Pulmonary artery endothelial cell (primary cell): ENCODE data around the gene KRTAP10-4. TPM values are rescaled to one million over a fixed set of nuclear protein-coding genes. Genes with fewer than 3 reads are reported as not detected.

Source experiments
- DNase-seq: peaks from one replicate; pipeline ENCODE4 v3.0.0-alpha.2; 2011; ENCODE audit warnings: low read depth, low spot score
- total RNA-seq: library from RNA; depleted of rRNA; stranded (reverse); fragments of >200 nt; gene quantifications from 2 replicates; pipeline ENCODE4 v1.2.3, GENCODE V29; 2014

Gene KRTAP10-4
- total RNA-seq, 1 donor from 2014 or later, result not detected

DNA sequence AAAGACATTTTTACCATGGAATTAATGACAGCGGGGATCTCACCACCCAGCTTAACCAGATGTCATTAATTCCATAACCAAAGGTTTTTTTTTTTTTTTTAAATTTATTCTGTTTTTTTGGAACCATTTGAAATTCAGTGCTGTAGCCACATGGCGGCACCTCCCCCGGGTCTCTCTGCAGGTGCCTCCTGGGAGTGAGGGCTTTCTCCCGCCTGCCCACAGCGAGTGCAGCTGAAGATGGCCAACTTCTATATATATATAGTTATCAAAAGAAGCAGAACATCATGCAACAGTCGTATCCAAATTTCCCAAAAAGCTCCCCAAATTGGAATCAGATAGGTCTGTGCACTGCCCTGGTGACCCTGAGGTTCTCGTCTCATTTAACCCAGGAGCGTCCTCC, 41.9 kb downstream of the KRTAP10-4 start:
- DNase-seq, result no peak

DNA sequence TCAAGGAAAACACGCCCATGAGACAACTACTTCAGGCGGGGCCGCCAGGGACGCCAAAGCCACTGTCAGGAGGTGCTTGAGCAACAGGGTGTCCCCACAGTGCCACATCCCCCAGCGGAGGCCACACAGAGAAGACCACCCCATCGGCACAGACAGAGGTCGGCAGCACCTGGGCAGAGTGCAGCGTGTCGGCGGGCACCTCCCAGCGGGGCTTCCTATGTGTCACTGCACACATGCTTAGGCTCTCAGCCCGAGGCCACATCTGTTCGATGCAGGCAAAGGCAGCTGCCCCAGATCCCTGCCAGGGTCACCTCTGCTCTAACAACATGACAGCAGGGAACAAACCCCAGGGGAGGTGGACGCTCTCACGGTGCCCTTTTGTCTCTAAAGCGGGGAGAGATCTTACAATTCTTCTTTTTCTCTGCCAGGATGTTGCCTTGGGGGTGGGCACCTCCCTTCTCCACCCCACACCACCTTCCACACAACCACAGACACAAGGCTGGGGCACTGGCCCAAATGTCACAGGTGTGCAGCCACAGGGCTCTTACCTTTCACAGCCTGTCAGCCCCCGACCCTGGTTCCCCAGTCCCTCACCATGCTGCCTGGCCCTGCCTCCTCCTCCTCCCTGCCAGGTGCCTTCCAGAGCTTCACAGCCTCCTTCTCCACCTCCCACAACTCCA, 42.5 kb downstream of the KRTAP10-4 start:
- DNase-seq, result no peak

DNA sequence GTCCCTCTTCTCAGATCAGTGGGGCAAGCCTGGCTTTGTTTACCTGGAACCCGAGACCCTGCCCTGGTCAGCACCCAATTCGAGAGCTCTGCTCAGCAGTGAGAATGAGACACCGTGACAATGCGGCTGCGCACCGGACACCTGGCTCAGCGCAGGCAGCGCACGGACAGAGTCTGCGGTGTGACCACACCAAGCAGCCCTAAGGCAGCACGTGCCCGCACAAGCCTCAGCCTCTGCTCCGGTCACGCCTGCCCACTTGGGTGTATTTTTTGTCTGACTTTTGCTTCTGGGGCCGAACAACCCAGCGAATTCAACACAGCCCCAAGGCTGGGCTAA, 43.0 kb downstream of the KRTAP10-4 start:
- no peak for DNase-seq

DNA sequence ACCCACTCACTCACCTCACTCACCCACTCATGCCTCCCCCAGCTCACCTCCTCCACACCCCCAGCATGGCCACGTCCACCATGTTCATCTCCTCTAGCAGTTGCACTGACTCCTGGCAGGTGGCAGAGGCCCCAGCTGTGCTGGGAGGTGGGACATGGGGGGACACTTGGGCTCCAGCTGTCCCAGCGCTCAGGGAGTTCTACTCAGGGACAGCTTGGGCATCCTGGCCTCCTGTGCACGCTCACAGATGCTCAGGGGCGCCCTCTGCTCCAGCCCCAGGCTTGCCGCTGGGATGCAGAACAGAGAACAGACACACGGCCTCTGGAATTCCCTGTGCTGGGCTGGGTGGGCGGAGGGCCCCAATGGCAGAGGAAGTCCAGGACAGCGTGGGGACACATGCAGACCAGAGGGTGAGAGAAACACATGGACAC, 43.6 kb downstream of the KRTAP10-4 start:
- no peak for DNase-seq

DNA sequence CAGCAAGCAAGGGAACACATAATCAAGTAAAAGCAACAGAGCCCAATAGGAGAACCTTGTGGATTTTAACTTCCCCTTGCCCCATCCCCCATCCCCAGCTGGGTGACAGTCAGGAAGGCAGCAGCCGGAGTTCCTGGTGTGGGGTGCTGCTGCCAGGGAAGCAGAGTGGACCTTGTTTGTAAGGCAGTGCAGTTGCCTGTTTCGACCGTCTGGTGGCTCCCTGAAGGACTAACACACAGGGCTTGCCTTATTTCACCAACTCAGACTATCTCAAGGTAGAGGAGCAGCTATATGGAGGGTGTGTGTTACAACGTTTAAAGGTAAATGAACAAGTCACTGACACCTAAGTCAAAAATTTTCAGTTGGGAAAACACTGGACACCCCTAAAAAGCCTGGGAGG, 45.0 kb downstream of the KRTAP10-4 start:
- no peak for DNase-seq

DNA sequence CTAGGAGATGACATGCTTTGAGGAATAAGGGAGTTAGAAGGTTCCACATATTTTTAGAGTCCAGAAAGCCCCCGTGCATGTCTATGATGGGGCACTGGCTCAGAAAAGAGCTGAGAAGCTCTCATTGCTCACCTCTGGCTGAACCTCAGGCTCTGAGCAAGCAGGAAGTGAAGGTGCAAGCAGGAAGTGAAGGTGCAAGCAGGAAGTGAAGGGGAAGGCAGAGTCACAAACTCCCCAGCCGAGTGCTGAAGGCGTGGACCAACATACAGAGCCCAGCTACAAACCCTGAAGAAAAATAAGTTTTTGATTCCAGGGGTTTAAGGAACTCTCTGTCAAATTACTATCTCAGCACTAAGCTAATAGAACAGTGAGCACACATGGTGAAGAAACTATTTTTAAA, 45.4 kb downstream of the KRTAP10-4 start:
- no peak for DNase-seq

DNA sequence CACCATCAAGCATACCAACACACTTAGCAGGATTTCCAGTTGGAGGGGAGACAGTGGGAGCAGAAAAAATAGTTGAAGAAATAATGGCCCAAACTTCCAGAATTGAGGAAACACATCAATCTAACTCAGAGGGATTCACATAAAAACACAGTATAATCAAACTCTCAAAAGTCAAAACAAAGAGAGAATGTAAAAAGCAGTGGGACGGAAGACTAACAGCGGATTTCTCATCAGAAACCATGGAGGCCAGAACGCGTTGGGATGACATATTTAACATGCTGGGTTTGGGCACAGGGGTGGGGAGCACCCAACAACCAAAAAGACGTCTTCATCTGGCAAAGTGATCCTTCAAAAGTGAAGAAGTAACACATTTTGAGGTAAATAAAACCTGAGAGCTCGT, 46.4 kb downstream of the KRTAP10-4 start:
- no peak for DNase-seq

DNA sequence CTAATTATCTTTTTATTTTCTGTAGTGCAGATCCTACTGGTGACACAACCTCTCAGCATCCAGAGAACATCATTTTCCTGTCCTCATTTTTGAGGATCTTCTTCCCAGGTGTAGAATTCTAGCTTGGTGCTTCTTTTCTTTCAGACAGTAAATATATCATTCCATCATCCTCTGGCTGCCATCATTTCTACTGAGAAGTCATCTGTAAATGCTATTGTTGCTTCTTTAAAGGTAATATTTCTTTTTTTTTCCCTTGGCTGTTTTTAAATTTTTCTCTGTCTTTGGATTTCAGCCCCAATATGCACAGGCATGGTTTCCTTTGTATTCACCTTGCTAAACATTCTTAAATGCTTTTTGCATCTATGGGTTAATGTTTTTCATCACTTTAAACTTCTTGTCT, 50.0 kb downstream of the KRTAP10-4 start:
- DNase-seq, result no peak

Other genes starting within 250 kb of the KRTAP10-4 start
- 3.5 and 9.6 TPM in 2 replicates for gene CFAP410, start 234.3 kb upstream of the KRTAP10-4 start, total RNA-seq
- not detected in 2 replicates for gene TRPM2, start 220.1 kb upstream of the KRTAP10-4 start, total RNA-seq
- 0.71 and 1.5 TPM in 2 replicates for gene LRRC3, start 118.2 kb upstream of the KRTAP10-4 start, total RNA-seq
- not detected in 2 replicates for gene KRTAP10-1, start 33.5 kb upstream of the KRTAP10-4 start, total RNA-seq
- gene KRTAP10-2, start 22.2 kb upstream of the KRTAP10-4 start, total RNA-seq, result not detected in 2 replicates
- not detected in 2 replicates for gene KRTAP10-3, start 14.9 kb upstream of the KRTAP10-4 start, total RNA-seq
- not detected in 2 replicates for gene KRTAP10-5, start 6.9 kb downstream of the KRTAP10-4 start, total RNA-seq
- gene KRTAP10-6, start 18.8 kb downstream of the KRTAP10-4 start, total RNA-seq, result not detected in 2 replicates
- gene KRTAP10-7, start 26.9 kb downstream of the KRTAP10-4 start, total RNA-seq, result not detected in 2 replicates
- not detected in 2 replicates for gene KRTAP10-8, start 38.4 kb downstream of the KRTAP10-4 start, total RNA-seq
- not detected in 2 replicates for gene KRTAP10-9, start 53.4 kb downstream of the KRTAP10-4 start, total RNA-seq
- not detected in 2 replicates for gene KRTAP10-10, start 63.6 kb downstream of the KRTAP10-4 start, total RNA-seq
- gene KRTAP10-11, start 72.7 kb downstream of the KRTAP10-4 start, total RNA-seq, result not detected in 2 replicates
- not detected in 2 replicates for gene KRTAP12-4, start 80.9 kb downstream of the KRTAP10-4 start, total RNA-seq
- gene KRTAP12-3, start 84.2 kb downstream of the KRTAP10-4 start, total RNA-seq, result not detected in 2 replicates
- not detected in 2 replicates for gene KRTAP12-2, start 93.2 kb downstream of the KRTAP10-4 start, total RNA-seq
- gene KRTAP12-1, start 108.4 kb downstream of the KRTAP10-4 start, total RNA-seq, result not detected in 2 replicates
- not detected in 2 replicates for gene KRTAP10-12, start 123.4 kb downstream of the KRTAP10-4 start, total RNA-seq
- gene TSPEAR, start 137.8 kb downstream of the KRTAP10-4 start, total RNA-seq, result not detected in 2 replicates
- 105 and 197 TPM in 2 replicates for gene UBE2G2, start 228.1 kb downstream of the KRTAP10-4 start, total RNA-seq
- gene SUMO3, start 244.3 kb downstream of the KRTAP10-4 start, total RNA-seq, result 101 and 113 TPM in 2 replicates